Renal cortex interstitium (tissue), 11 donors: ENCODE data around the gene PAX5. TPM values are rescaled to one million over a fixed set of nuclear protein-coding genes. Genes with fewer than 3 reads are reported as not detected.
"Not testable (repeated sequence)": the region's sequence is repeated elsewhere in the genome, so short reads cannot be mapped to it uniquely, and the experiment has no call there.

Experiments used
- DNase-seq, 11 donors: peaks; one replicate each; pipeline ENCODE4 v3.0.0-alpha.2; 2013; ENCODE audit warnings: low read depth in 9 of 11, low spot score in 4 of 11; ENCODE audit errors: extremely low read depth in 1 of 11
- polyA plus RNA-seq, 3 donors: library from polyadenylated mRNA; unstranded; fragments of 120-200 nt; gene quantifications; one replicate each; pipeline ENCODE4 v1.2.1, GENCODE V29; 2013; ENCODE audit not compliant: insufficient read length in 3 of 3

Gene PAX5
- polyA plus RNA-seq, 3 donors, result 0.09 to 0.22 (median 0.17) TPM

GRCh38 chr9:36878986-36879982 lies 154.8 kb downstream of the PAX5 start:
- DNase-seq, result no peak

- DNase-seq, result no peak
Observed at GRCh38 chr9:36877239-36877638, 156.8 kb downstream of the PAX5 start.

- no peak for DNase-seq
Observed at GRCh38 chr9:36876056-36876455, 158.0 kb downstream of the PAX5 start.

GRCh38 chr9:36874921-36875320 lies 159.1 kb downstream of the PAX5 start:
- no peak for DNase-seq

GRCh38 chr9:36874261-36874660 lies 159.8 kb downstream of the PAX5 start:
- DNase-seq, result no peak

GRCh38 chr9:36873247-36873875 lies 160.7 kb downstream of the PAX5 start:
- DNase-seq, result peak in 5 of 11 donors; percentile 41 to 54 (median 51)

- DNase-seq, result no peak
Observed at GRCh38 chr9:36872641-36873040, 161.4 kb downstream of the PAX5 start.

GRCh38 chr9:36871606-36872005 lies 162.5 kb downstream of the PAX5 start:
- no peak for DNase-seq

GRCh38 chr9:36870960-36871359 lies 163.1 kb downstream of the PAX5 start:
- DNase-seq, result no peak

GRCh38 chr9:36869605-36870004 lies 164.5 kb downstream of the PAX5 start:
- DNase-seq, result not testable (repeated sequence)

GRCh38 chr9:36868586-36869282 lies 165.3 kb downstream of the PAX5 start:
- DNase-seq, result no peak

GRCh38 chr9:36867672-36868471 lies 166.2 kb downstream of the PAX5 start:
- DNase-seq, result no peak

- DNase-seq, result no peak
Observed at GRCh38 chr9:36867241-36867640, 166.8 kb downstream of the PAX5 start.

- no peak for DNase-seq
Observed at GRCh38 chr9:36866840-36867239, 167.2 kb downstream of the PAX5 start.

- DNase-seq, result no peak
Observed at GRCh38 chr9:36865731-36866635, 168.1 kb downstream of the PAX5 start.

GRCh38 chr9:36864491-36865410 lies 169.3 kb downstream of the PAX5 start:
- DNase-seq, result no peak
